Measurements from ENCODE around the gene SERTAD1.

The SERTAD1 gene

GRCh38 chr19:40397568-40397906 is 28.3 kb downstream of the SERTAD1 start:
- no peak for DNase-seq

- no peak for DNase-seq
These were observed 28.8 kb downstream of the SERTAD1 start for GRCh38 chr19:40396886-40397567.

GRCh38 chr19:40395956-40396355 is 29.8 kb downstream of the SERTAD1 start:
- no peak for DNase-seq

GRCh38 chr19:40394816-40395210 is 31.0 kb downstream of the SERTAD1 start:
- no peak for DNase-seq

- DNase-seq = no peak
These were observed 31.6 kb downstream of the SERTAD1 start for GRCh38 chr19:40393894-40394815.

- DNase-seq = no peak
These were observed 32.8 kb downstream of the SERTAD1 start for GRCh38 chr19:40392894-40393517.

GRCh38 chr19:40392123-40392522 is 33.7 kb downstream of the SERTAD1 start:
- no peak for DNase-seq

- DNase-seq = no peak
These were observed 35.6 kb downstream of the SERTAD1 start, which contains the start of gene HIPK4 for GRCh38 chr19:40390084-40390742. HIPK4 (minus strand) TSS chr19:40390181; CDS start chr19:40389902, 279 bp downstream.

GRCh38 chr19:40389404-40390083 is 36.2 kb downstream of the SERTAD1 start:
- DNase-seq = no peak

GRCh38 chr19:40388481-40388880 is 37.3 kb downstream of the SERTAD1 start:
- no peak for DNase-seq

GRCh38 chr19:40387155-40387554 is 38.6 kb downstream of the SERTAD1 start:
- no peak for DNase-seq

GRCh38 chr19:40383668-40384248 is 42.0 kb downstream of the SERTAD1 start:
- peak; percentile 54 for DNase-seq

- DNase-seq = no peak
These were observed 44.5 kb downstream of the SERTAD1 start for GRCh38 chr19:40381321-40381720.

- DNase-seq = no peak
These were observed 45.4 kb downstream of the SERTAD1 start for GRCh38 chr19:40380199-40381037.

- DNase-seq = no peak
These were observed 46.2 kb downstream of the SERTAD1 start for GRCh38 chr19:40379446-40380198.

GRCh38 chr19:40378509-40378908 is 47.3 kb downstream of the SERTAD1 start:
- DNase-seq = no peak

GRCh38 chr19:40377876-40378385 is 47.9 kb downstream of the SERTAD1 start:
- no peak for DNase-seq

- no peak for DNase-seq
These were observed 49.4 kb downstream of the SERTAD1 start for GRCh38 chr19:40376286-40376862.

- DNase-seq = no peak
These were observed 51.7 kb downstream of the SERTAD1 start for GRCh38 chr19:40374084-40374483.

- no peak for DNase-seq
These were observed 54.0 kb downstream of the SERTAD1 start for GRCh38 chr19:40371802-40372122.

Measured in NCI-H146 (cell line).